HuH-7 (cell line): ENCODE data around the gene LENG9.
A peak's percentile ranks its signal among the peaks of the same experiment; 100 is the strongest.

ENCODE experiments used
- DNase-seq: peaks from one replicate; pipeline ENCODE4 v3.0.0; 2011; ENCODE audit warnings: low spot score

Gene LENG9

GRCh38 chr19:54439174-54439851 lies 24.3 kb downstream of the LENG9 start:
- DNase-seq: peak; percentile 76

DNA sequence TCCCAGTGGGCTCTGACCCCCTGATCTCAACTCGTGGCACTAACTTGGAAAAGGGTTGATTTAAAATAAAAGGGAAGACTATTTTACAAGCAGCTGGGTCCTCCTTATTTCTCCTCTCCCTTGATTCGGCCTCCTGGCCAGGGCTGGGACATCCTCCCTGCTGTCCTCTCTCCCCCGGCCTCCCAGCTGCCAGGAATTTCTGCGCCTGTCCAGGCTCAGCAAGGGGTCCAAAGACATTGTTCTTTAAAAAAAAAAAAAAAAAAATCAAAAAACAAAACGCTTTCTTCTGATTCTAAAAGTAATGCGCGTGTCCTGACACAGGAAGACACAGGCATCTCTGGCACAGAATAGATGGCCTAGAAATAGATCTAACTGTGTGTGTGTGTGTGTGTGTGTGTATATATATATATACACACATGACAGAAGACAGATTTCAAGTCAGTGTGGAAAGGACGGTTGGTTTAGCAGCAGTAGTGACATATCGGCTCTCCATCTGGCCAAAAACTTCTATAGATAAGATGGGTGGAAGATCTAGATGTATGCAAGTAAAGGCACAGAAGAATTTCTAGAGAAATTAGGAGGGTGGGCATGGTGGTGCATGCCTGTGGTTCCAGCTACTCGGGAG lies 26.8 kb downstream of the LENG9 start:
- DNase-seq: no peak

DNA sequence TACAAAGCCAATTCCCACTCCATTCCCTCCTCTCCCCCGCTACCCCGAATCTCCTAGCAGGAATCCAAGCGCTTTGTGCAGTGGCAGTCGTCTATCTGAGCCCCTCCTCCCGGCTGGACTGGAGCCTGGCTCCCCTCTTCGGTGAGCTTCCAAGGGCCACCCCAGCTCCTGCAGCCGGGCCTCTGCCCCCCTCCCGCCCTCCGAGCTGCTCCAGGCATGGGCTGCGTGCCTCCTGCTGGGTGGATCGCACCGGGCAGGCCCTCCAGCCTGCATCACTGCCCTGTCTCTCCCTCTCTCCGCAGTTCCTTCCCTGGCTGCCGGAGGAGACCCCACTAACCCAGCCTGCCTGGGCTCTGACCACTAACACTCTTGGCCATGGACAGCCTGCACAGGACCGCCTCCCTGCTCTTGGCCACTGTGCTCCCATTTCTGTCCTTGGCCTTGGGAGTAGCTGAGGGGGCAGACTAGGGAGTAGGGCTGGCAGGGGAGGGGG lies 27.5 kb downstream of the LENG9 start:
- no peak for DNase-seq

DNA sequence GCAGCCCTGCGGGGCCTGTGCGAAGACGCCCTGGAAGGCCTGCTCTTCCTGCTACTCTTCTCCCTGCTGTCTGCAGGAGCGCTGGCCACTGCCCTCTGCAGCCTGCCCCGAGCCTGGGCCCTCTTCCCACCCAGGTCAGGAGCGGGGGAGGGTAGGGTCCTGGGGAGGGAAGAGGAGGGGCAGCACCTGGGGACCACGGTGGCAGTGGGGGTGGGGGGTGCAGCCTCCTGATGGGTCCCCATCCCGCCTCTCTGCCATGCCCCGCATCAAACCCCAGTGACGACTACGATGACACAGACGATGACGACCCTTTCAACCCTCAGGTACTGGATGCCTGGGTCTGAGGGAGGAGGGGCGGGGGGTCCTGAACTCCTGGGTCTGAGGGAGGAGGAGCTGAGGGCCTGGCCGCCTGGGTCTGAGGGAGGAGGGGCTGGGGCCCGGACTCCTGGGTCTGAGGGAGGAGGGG lies 28.0 kb downstream of the LENG9 start:
- no peak for DNase-seq

- no peak for DNase-seq
Observed at GRCh38 chr19:54434873-54435214, 28.7 kb downstream of the LENG9 start.

DNA sequence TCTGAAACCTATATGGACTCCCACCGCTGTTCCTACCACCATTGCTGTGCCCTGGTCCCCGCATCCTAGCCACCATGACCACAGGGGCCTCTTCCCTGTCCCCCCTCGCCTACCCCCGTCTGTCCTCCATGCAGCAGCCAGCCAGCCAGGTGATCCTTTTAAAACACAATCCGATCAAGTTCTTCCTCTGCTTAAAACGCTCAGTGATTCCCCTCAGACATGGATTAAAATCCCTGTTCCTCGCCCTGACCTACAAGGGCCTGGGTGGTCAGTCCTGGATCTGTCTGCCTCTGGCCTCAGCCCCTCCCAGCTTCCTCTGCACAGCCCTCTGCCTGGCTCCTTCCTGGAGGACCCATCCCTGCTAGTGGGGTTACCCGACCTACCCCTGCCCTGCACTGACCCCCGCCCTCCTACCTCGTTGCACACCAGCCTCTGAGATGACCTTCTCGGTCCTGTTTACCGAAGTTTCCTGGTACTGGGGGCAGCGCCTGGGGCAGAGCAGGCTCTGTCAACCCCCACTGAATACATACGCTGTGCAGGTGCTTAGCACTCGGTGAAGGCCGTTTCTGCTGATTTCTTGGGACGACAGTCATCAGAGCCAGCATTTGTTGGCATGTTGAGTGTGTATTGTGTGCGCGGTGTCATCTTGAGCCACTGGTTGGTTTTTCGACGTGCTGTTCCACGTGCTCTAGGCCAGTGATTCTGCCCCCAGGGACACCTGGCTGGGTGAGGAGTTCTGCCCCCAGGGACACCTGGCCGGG lies 29.3 kb downstream of the LENG9 start:
- DNase-seq: no peak

- DNase-seq: no peak
Observed at GRCh38 chr19:54433697-54434096, 29.9 kb downstream of the LENG9 start.

DNA sequence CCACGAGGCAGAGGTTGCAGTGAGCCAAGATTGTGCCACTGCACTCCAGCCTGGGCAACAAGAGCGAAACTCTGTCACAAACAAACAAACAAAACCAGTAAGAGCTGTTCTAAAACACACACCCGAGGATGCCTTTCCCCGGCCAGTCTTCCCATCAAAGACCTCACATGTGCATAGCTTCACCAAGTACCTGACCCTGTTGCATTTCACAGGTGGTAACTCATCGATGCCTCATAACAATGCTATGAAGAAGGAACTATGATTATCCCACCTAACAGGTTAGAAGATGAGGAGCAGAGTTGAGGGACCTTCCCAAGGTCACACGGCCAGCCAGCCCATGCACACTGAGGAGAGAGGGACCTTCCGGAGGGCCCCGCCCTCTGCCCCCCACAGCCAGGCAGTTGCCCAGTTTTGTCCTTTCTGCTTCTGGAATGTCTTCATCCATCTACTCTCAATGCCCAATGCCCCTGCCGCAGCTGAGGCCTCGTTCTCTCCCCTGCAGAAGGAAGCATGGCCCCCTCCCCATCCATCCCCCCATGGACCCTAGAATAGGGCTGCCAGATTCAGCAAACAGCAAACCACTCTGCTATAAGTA lies 31.3 kb downstream of the LENG9 start:
- no peak for DNase-seq

- no peak for DNase-seq
Observed at GRCh38 chr19:54431255-54431838, 32.2 kb downstream of the LENG9 start.

- DNase-seq: peak; percentile 67
Observed at GRCh38 chr19:54430306-54431254, 33.0 kb downstream of the LENG9 start.

GRCh38 chr19:54429545-54430227 lies 33.9 kb downstream of the LENG9 start:
- no peak for DNase-seq

- no peak for DNase-seq
Observed at GRCh38 chr19:54429176-54429495, 34.4 kb downstream of the LENG9 start.

GRCh38 chr19:54428323-54429175 lies 35.0 kb downstream of the LENG9 start:
- DNase-seq: no peak

- no peak for DNase-seq
Observed at GRCh38 chr19:54427586-54427985, 36.0 kb downstream of the LENG9 start.

GRCh38 chr19:54426291-54426931 lies 37.2 kb downstream of the LENG9 start:
- no peak for DNase-seq

GRCh38 chr19:54425382-54425723 lies 38.2 kb downstream of the LENG9 start:
- DNase-seq: no peak

DNA sequence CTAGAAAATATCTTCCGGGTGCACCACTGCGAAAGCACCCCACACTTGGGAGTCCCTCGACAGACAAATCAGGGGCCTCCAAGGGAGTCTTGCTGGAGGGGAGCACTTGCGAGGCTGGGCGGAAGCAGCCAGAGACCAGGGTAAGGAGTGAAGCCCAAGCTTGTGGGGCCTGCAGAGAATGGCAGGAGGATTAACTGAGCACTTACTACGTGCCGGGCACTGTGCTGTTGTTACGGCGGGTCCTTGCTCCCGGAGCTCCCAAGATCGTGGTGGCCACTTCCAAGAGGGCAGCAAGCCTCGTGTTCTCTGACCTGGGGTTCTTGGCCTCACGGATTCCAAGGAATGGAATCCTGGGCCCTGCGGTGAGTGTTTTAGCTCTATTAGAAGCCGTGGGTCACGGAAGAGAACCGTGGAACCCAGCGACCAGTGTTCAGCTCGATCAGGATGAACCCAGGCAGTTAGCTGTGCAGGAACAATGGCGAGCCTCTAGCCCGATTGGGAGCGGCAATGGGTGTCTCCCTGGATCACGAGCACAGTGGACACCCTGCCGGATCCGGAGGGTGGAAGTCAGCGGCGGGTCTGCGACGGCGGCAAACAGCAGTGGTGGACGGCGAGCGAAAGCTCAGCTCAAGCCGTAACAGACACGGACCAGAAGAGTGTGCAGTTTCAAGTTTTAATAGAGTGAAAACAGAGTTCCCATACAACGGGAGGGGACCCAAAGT lies 38.8 kb downstream of the LENG9 start:
- no peak for DNase-seq

DNA sequence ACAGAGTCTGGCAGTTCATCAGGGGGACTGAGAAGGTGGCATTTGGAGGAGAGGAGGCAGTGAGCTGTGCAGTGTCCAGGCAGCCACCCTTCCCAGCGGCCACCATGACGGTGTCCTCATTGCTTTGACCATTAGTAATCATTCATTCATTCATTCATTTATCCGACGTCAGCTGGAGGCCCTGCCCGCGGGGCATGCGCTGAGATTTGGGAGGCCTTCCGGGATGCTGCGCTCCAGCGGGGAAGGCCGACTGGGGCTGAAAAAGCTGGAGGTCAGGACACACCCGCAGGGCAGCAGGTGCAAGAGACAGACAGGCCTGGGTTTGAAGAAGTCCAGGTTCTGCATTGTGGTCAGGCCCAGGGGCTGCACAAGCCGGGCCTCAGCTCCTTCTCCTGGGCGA lies 39.4 kb downstream of the LENG9 start:
- DNase-seq: no peak

DNA sequence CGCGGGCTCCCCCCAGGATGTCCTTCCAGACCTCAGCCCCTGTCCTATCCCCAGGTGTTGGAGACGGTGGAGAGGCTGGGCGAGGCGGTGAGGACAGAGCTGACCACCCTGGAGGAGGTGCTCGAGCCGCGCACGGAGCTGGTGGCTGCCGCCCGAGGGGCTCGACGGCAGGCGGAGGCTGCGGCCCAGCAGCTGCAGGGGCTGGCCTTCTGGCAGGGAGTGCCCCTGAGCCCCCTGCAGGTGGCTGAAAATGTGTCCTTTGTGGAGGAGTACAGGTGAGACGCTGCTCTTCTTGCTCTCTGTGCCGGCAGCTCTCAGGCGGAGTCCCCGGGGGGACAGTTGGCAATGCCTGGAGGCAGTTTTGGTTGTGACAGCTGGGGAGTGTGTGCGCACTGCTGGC lies 41.4 kb downstream of the LENG9 start:
- no peak for DNase-seq
